GM12801 (cell line): ENCODE measurements around the gene CACNA1E.

Experiments
- CTCF ChIP-seq: IDR thresholded peaks from one replicate; pipeline ENCODE4 v1.5.1; 2011; ENCODE audit warnings: control low read depth; ENCODE audit not compliant: insufficient read length; ENCODE audit errors: extremely low read depth

CACNA1E gene

GRCh38 chr1:181754103-181754502 is 270.8 kb downstream of the CACNA1E start:
- TF ChIP-seq CTCF, result no peak

- no peak for TF ChIP-seq CTCF
Measured at GRCh38 chr1:181759481-181759880, 276.2 kb downstream of the CACNA1E start.

GRCh38 chr1:181763736-181764135 is 280.4 kb downstream of the CACNA1E start:
- no peak for TF ChIP-seq CTCF

- no peak for TF ChIP-seq CTCF
Measured at GRCh38 chr1:181765451-181766026, 282.2 kb downstream of the CACNA1E start.

- TF ChIP-seq CTCF, result no peak
Measured at GRCh38 chr1:181767001-181767708, 283.8 kb downstream of the CACNA1E start.

GRCh38 chr1:181768211-181768929 is 285.1 kb downstream of the CACNA1E start:
- no peak for TF ChIP-seq CTCF

- TF ChIP-seq CTCF, result no peak
Measured at GRCh38 chr1:181768930-181769280, 285.6 kb downstream of the CACNA1E start.
